Measurements from ENCODE around the gene UBE2M. TPM values are rescaled to one million over a fixed set of nuclear protein-coding genes. Genes with fewer than 3 reads are reported as not detected.

UBE2M gene
- total RNA-seq, 1 donor from 2014 or later: 116 TPM

Small RNA genes within 50 kb of the gene (microRNA-seq; reads per million reads assigned to microRNA genes)
- not detected for gene MIR6807

Other genes starting within 250 kb of the UBE2M start
- 1.7 TPM for gene ZSCAN22, start 231.6 kb downstream of the UBE2M start, total RNA-seq
- 4.1 TPM for gene A1BG, start 205.1 kb downstream of the UBE2M start, total RNA-seq
- gene ZNF497, start 195.9 kb downstream of the UBE2M start, total RNA-seq: 0.30 TPM
- 0.13 TPM for gene ZNF837, start 177.6 kb downstream of the UBE2M start, total RNA-seq
- 481 TPM for gene RPS5, start 171.3 kb downstream of the UBE2M start, total RNA-seq
- gene RNF225, start 163.0 kb downstream of the UBE2M start, total RNA-seq: not detected
- 16.1 TPM for gene ZNF584, start 150.0 kb downstream of the UBE2M start, total RNA-seq
- 4.6 TPM for gene ZNF132, start 118.5 kb downstream of the UBE2M start, total RNA-seq
- 2.6 TPM for gene ZNF324B, start 107.0 kb downstream of the UBE2M start, total RNA-seq
- gene ZNF324, start 91.5 kb downstream of the UBE2M start, total RNA-seq: 5.1 TPM
- 4.6 TPM for gene ZNF446, start 82.3 kb downstream of the UBE2M start, total RNA-seq
- 3.8 TPM for gene SLC27A5, start 46.6 kb downstream of the UBE2M start, total RNA-seq
- 7.9 TPM for gene ZBTB45, start 38.8 kb downstream of the UBE2M start, total RNA-seq
- gene TRIM28, start 14.5 kb downstream of the UBE2M start, total RNA-seq: 132 TPM
- 115 TPM for gene CHMP2A, start 3.5 kb downstream of the UBE2M start, total RNA-seq
- gene MZF1, start 14.7 kb upstream of the UBE2M start, total RNA-seq: 9.2 TPM